GM23248 (cell line): ENCODE data around the gene PIP5K1C.

Source experiments
- EZH2 ChIP-seq: fragments of 200-600 bp; sonication (generic); IDR thresholded peaks from 2 replicates; pipeline ENCODE4 v1.6.1; 2018; ENCODE audit warnings: antibody characterized with exemption, mild to moderate bottlenecking; ENCODE audit not compliant: insufficient read depth, poor library complexity, severe bottlenecking
- EZH2phosphoT487 ChIP-seq: fragments of 200-600 bp; sonication (generic); IDR thresholded peaks from 2 replicates; pipeline ENCODE4 v1.6.1; 2018; ENCODE audit warnings: antibody characterized with exemption, moderate library complexity, mild to moderate bottlenecking, low read depth; ENCODE audit not compliant: insufficient read depth

- TF ChIP-seq EZH2 = no peak
- TF ChIP-seq EZH2phosphoT487 = no peak
Measured at GRCh38 chr19:3700242-3701032, at the start of gene PIP5K1C.
